Activated CD4-positive, CD25-positive, alpha-beta regulatory T cell treated with anti-CD3 and anti-CD28 coated beads, Interleukin-2, amount 50 U/mL, for 72 hours (primary cell): ENCODE data around the gene WAPL.
"Not testable (repeated sequence)": the region's sequence is repeated elsewhere in the genome, so short reads cannot be mapped to it uniquely, and the experiment has no call there.

ENCODE experiments used
- DNase-seq: peaks from one replicate; pipeline ENCODE4 v3.0.0; 2021

Gene WAPL

DNA sequence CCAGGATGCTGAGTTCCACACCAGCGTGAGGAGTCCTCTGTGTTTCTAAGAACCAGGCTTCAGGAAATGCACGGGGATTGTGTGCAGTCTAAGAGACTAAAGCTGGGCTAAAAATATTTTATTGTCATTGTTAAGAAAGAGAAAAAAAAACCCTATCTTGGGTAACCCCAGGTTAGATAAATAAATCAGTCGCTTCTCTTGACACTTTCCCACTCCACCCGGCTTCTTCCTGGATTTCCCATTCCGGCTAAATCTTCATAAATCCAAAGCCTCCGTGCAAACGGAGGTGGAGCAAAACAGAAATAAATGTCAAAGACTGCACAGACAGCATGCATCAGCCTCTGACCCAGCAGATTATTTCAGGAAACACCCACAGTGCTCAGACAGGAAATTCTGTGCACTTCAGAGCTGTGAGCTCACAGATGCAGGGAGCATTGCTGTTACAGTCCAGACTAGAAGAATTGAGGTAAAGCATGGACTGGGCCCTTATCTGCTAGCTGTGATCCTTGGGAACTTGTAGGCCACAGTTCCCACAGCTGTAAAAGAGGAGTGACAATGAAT lies 110.2 kb downstream of the WAPL start:
- no peak for DNase-seq

DNA sequence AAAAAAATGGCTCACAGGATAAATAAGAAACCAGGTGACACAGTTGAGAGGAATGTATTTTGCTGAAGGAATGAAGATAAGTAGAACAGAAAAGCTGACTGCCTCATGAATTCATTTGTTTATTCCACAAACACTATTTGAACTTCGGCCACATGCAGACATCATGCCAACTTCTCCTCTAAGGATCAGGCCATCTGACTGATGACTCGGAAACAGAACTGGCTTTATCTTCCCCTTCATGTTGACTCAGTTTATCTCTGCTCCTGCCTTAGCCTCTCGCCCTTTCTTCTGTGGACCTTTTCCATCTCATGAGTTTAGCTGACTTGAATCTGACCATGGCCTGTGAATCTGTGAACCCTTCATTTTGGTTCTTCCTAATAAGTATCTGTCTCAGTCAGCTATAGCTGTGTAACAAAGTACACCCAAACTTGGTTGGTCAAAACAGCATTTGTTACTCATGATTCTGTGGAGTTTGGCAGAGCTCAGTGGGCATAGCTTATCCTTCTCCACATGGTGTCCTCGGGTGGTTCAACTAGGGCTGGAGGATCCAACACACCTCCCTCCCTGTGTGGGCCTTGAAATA lies 111.0 kb downstream of the WAPL start:
- no peak for DNase-seq

DNA sequence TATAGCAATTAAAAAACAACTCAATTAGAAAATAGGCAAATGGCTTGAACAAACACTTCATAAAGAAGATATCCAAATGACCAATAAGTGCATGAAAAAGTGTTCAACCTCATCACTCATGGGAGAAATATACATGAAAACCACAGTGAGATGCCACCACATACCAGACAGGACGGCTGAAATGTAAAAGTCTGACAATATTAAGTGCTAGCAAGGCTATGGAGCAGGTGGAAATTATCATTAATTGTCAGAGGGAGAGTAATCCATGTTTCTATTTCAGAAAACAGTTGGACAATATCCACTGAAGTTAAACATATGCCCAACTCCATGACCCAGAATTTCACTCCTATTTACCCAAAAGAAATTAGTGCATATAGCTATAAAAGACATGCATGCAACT lies 112.4 kb downstream of the WAPL start:
- no peak for DNase-seq

DNA sequence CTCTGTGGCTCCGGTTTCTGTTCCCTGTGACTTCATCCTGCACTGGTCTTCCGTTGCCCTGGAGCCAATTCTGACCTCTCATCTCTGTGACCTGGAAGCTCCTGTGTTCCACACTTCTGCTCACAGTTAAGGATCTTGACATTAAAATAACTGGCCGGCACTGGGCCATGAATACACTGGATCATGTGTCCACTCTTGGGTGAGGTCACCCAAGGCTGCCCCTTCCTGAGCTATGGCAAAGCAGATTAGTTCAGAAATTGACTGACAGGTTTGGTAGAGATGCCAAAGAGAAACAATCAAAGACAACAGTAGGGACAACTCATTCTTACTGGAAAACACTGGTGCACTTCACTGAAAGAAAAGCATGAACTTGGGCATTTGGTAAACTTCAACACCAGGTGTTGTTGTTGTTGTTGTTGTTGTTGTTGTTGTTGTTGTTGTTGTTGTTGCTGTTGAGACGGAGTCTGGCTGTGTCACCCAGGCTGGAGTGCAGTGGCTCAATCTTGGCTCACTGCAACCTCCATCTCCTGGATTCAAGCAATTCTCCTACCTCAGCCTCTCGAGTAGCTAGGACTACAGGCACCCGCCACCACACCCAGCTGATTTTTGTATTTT lies 118.3 kb downstream of the WAPL start:
- DNase-seq = no peak

DNA sequence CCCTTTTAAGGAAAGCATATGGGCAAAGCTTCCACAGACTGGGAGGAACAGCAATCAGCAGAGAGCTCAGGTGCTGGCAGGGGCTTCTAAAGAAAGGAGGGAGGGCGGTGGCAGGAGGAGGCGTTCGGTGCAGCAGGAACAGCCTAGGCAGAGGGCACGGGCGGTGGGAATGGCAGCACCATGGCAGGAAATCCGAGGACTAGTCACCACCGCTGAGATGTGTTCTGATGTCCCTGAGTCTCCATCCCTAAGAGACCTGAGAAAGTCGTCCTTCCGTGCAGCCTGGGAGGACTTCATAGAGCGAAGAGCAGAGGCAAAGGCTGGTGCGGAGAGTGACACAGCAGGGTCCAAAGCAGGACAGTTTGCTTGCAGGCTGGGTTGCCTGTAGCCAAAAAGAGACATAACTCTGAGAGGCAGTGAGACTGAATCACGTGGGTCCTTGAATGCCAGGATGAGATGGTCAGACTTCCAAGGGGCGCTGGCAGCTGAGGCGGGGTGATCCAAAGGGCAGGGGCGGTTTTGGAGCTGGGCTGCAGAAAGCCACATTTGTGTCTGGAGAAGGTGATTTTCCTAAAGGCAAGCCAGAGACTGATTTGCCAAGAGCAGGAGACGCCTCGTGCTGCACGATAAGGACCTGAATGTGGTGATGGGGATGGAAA lies 119.2 kb downstream of the WAPL start:
- DNase-seq = no peak

DNA sequence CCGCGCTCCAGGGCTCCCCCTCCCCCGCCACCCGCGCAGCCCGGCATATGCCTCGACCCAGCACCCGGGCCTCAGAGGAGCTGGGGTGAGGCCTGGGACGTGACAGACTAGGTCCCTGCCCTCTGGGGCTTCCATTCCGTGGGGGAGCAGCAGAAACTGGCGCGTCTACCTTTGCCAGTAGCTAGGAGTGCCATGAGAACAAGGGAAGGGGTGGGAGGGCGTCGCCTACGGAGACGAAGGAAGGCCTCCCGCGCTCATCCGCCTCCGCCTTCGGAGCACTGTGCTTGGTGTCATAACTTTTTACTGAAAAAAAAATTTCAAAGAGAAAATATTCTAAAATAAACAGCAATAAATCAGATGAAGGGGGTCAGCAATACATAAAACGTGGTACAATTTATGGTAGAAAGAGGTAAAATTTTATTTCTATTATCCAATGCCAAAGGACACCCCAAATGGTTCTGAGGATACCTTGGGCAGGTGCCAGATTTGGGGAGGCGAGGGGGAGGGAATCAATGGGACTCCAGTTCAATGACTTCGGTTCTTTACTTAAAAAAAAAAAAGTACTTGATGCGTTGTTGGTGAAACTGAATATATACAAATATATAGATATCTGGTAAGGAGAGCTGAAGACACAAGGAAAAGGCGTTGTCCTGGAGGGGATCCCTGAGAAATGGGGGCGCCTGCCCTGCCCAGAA lies 119.9 kb downstream of the WAPL start:
- DNase-seq = peak; percentile 47

DNA sequence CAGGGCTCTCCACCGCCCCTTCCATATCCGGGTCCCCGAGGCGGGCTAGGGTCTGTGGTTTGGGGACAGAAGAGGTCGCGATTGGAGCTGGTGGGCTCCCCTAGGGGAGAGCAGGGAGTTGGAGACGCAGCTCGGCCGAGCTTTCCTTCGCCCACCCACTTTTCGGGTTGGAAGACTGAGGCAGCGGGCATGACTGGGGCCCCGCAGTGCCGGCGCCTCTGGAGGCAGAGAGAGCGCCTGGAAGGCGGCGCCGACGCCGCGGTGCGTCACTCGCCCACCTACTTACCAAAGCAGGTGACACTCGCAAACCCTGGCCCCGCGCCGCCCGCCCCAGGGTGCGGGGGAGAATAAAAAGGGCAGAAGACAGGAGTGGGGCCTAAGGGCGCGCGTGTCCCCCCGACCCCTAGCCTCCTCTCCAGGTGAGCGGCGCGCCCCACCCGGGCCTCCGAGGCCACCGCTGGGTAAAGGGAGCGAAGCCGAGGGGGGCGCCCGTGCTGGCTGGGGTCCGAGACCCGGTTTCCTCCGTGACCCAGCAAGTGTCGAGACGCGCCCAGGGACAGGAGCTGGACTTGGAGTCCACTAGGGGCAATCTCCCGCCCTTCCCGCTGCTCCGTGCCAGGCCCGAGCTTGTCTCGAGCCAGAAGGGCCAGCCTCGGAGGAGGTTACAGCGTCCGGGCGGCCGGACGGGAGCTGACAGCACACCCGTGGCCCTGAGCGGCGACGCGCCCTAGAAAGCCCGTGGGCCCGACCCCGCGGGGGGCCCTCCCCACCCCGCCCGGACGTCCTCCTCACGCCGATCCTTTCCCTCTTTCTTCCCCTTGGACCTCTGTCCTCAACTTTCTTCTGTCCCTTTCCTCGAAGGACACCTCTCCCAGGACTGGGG lies 120.6 kb downstream of the WAPL start:
- DNase-seq = peak; percentile 76

DNA sequence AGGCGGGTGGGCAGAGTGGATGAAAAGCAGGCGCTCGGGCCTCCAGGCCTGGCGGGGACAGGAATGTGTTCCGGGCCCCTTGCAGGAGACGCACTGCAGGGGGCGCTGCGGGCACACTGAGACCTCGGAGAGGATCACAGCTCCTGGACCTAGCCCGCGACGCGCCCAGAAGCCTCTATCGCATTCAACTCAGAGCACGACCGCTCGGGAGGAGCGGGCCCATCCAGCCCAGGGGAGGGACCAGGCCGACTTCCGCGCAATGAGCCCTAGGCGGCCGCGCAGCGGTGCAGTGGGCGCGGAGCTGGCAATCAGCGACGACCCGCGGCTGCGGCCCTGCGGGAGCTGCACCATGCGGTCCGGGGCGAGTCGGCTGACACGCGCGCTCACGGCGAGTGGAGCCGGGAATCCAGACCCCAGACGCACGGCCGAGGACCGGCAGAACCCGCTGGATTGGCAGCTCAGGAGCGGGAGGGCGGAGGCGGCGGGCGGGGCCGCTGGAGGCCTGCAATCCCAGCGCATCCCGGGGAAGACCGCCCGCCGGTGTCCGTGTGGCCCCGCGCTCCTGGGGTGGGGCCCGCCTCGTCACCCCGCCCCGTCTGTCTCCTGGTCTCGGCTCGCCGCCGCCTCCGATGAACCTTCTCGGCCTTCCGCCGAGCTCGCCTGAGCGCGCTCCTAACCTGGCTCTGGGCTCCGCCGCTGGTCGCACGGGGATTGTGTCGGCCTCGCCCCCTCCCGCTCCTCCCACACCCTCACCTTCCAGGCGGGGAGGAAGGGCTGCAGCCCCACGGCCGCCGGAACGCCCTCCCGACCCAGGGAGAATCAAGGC lies 121.5 kb downstream of the WAPL start:
- DNase-seq = peak; percentile 96

DNA sequence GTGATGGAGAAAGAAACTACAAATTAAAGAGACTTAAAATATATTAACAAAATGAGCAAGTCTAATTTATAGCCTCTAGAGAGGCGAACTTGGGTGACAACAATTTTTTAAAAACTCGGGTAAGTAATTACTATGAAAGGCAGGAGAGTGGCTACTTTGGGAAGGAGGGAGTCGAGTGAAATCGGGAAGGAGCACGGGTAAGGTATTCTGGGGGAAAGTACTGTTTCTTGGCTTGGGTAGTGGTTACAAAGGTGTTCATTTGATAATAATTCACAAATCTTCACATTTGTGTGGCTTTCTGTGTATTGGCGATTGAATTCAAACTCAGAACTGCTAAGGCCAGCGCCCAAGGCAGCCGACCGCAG lies 122.1 kb downstream of the WAPL start:
- no peak for DNase-seq

DNA sequence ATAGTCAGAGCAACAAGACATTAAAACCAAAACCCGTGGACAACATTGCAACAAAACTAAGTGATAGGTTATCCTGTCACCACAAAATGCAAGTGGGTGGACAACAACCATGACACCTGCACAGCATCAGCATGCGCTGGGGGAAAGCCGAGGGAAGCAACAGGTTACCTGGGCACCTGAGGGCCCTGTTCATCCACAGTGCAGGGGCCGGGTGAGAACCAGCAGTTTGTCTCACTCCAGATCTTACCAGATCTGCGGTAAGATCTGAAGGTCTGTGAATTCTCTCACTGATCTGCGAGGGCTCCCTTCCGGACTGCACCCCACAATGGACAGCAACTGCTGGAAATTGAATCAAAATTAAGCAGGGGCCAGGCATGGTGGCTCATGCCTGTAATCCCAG lies 124.5 kb downstream of the WAPL start:
- DNase-seq = no peak

DNA sequence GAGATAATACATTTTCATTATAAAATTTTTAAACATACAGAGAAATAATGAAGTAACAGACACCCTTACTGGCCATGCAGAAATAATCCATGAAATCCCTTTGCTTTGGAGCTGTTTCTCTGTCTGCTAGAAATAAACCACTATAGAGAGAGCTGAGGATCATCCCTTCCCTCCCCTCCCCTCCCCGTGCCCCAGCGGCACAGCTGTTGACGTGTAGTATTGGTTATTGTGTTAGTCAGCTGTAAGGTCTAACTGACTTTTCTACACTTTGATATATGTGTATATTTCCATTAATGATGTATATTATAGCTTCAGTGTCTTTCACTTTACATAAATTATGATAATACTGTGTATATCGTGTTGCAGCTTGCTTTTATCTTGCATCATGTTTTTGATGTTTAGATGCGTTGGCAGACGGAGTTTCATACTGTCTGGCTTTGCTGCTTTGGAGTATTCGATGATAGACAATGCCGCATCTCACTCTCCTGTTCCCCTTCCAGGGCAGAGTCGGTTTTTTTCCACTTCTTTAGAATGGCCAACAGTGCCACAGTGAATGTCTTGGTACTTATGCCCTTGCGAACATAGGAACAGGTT lies 127.6 kb downstream of the WAPL start:
- DNase-seq = no peak

DNA sequence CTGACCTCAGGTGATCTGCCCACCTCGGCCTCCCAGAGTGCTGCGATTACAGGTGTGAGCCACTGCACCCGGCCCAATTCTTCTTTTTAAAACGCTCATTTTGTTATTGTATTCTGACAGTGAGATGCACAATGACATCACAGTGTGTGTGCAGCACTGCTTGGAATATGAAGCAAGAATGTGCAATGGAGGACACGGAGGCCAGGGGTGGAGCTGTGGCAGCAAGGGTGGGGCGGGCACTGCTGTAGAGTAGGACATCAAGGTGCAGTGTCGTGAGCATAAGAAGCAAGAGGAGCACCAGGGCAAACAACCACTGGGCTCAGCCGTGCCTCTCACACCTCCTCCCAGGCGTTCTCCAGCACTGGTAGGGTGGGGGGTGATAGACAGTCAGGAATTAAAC lies 128.2 kb downstream of the WAPL start:
- DNase-seq = no peak

DNA sequence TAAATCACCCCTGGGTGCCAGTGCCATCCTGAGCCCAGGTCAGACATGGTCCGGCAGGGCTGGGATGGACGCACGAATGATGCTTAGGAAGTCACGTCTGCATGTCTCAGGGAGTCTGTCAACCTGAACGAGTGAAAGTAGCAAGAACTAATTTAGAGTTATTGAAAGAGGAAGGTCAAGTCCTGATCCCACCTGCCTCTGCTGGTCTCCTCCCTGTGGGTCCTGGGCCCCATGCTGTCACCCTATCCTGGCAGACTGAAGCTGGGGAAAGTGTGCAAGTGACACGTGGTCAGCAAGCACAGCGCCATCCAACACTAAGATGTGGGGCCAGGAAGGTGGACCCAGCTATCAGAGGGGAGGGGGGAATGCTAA lies 128.9 kb downstream of the WAPL start:
- DNase-seq = no peak

DNA sequence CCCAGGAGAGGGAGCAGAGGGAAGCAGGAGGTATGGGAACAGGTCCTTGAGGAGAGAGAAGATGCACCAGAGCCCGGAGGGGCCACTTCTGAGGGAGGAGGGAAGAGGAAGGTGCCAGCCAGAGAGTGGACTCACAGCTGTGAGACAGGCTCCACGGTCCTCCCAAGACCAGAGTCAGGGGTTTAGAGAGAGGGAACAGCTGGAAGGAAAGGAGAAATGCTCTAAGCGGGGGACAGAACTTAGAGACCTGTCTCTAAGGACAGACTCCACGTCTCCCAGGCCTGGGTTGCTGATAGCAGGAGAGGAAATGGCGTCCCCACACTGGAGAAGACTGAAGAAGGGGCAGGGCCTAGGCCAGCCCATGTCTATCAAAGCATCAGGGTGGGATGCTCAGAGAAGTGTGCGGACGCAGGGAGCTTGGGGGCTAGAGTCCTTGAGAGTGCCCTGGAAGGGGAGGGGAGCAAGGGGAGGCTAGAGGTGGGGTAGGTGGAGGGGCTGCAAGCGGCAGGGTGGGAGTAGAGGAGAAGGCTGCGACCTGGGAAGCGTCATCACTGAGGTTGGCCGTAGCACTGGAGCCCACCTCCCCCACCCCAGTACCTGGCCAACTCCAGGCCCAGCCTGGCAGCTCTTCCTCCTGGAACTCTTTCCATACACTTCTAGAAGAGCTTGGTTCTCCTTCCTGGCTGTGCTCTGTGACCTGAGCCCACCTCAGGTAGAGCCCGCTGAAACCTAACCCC lies 129.4 kb downstream of the WAPL start:
- DNase-seq = no peak

DNA sequence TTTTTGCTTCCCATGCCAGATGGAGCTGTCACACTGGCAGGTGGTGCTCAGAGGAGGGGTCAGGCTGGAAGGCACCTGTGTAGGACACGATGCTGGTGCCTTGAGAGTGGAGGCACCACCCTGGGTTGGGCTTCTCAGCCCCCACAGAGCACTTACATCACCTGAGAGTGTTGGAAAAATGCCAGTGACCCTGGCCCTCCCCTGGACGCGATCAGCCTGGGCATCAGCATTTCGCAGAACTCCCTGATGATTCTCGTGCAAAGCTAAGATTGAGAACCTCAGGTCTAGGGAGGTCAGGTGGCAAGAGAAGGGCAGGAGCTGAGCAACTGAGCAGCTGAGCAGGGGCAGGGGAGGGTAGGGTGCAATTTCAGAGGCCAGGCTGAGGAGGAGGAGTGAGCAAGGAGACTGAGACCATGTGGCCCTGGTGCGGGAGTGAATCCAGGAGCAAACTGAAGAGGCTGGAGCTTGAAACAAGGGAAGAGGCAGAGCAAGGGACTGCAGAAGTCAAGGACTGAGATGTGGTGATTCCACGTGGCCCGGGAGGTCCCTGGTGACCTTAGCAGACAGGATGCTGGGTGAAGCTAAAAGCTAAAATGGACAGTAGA lies 130.3 kb downstream of the WAPL start:
- no peak for DNase-seq

DNA sequence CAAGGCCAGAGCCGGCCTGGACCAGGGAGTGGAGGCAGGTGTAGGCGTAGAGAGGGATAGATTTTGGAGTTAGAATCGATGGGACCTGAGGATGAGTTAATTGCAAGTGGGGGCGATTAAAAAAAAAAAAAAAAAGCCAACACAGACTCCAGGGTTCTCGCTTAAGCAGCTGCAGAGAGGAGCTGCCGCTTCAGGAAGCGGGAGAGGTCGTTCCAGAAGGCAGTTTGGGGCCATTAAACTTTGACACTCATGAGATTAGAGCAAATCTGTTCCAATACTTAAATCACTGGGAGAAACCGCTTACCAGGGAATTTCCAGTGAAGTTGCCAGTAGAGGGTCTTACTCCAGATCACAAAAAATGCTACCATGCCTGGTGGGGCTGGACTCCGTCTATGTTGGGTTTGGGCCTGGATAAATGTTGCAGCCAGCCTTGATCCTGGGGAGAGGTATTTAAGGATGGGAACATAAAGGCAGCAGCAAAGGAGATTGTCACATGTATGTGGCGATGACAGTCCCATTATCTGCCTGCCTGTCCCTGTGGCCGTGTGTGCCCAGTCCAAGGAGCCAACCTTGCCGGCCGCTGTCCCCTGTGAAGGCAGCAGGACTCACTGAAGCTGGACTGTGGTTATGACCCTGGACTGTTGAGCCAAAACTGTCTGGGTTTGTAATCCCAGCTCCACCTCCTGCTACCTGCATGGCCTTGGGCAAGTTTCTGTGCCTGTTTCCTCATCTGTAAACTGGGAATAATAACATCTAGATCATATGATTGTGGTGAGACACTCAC lies 131.1 kb downstream of the WAPL start:
- no peak for DNase-seq

DNA sequence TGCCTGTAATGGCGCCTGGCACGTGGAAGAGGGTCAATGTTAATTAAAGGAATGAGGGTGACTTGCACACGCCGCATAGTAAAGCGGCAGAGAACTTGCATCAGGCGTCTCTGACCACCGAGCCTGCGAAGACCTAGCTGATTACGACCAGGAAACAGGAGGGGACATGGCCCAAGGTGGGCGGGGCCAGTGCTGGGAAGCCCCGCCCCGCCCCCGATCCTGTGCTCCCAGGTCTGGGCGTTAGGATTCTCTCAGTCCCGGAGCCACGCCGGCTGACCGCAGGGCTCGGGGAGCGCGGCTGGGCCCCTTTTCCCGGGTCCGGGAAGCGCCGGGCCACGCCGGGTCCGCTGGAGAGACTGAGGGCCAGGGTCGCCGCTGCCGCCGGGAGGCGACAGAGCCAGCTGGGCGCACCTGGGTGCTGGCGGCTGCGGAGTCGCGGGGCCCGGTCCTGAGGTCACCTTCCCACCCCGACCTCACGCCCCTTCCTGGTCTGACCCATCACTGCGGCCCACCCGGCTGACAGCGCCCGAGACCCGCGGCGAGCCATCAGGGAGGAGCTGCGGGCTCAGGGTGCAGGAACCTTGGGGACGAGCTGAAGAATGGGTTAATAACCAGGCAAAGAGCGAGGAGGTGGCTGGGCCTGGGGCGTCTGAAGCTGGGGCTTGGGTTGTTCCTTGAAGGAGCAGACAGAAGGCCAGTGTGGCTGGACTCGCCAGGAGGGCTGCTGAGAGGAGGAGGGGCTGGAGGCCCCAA lies 132.0 kb downstream of the WAPL start:
- DNase-seq = no peak

DNA sequence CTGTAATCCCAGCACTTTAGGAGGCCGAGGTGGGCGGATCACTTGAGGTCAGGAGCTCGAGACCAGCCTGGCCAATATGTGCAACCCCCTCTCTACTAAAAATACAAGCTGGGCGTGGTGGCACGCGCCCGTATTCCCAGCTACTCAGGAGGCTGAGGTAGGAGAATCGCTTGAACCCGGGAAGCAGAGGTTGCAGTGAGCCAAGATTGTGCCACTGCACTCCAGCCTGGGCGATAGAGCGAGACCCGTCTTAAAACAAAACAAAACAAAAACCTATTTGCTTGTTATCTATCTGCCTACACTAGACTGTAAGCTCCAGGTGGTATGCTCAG lies 132.5 kb downstream of the WAPL start:
- not testable (repeated sequence) for DNase-seq
